Hepatocyte (in vitro differentiated cells): ENCODE data around the gene OR11H6.

Experiments
- CTCF ChIP-seq: fragments of 200-600 bp; sonication (generic); IDR thresholded peaks from 2 replicates; pipeline ENCODE4 v1.5.1; 2016; ENCODE audit warnings: antibody characterized with exemption, mild to moderate bottlenecking; ENCODE audit not compliant: poor library complexity
- EZH2 ChIP-seq: fragments of 200-600 bp; sonication (generic); IDR thresholded peaks from 2 replicates; pipeline ENCODE4 v1.6.1; 2016; ENCODE audit warnings: antibody characterized with exemption, mild to moderate bottlenecking, borderline replicate concordance

GRCh38 chr14:20274062-20274461, 50.6 kb downstream of the OR11H6 start:
- TF ChIP-seq CTCF (no peak), EZH2 (no peak)
